Measurements from ENCODE around the gene MBNL2. TPM values are rescaled to one million over a fixed set of nuclear protein-coding genes. Genes with fewer than 3 reads are reported as not detected.

Gene MBNL2
- total and polyA plus RNA-seq, 2 of the 4 experiments (the other 2 are of a cell fraction) = 26.9 to 103 TPM

DNA sequence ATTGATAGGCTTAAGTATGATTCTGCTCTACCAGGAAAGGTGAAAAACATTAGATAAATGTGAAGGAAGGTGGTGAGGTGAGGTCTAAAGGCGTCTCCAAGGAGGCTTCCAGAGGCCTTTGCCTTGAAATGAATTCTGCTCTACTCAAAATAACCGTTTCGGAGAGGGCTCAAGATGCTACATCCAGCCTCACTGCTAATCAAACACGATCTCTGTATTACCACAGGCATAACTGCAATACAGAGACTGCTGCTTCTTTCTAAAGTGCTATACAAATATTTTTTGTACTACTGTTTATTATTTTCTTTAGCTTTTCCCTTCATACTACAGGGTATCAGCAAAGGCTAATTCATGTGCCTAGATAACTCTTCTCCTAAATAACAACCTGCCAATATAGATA lies 16.8 kb downstream of the MBNL2 start:
- dilution Hi-C loops (cut with HindIII; ENCODE audit: low sequenced_read_pairs, unreplicated experiment) (no loop called here), in situ Hi-C loops (cut with MboI; ENCODE audit: low sequenced_read_pairs) (loop anchor here (10.0 kb wide), 1 partner anchor 106 kb away; no protein-coding TSS in a partner anchor), intact Hi-C loops (cut with micrococcal nuclease) (no loop called here)
- no TSS peak for BruUV-seq (replicated peaks)
- no CpG with 5 or more reads among the region's 4 CpGs for WGBS, 2 experiments (ENCODE audit: extremely low coverage in 2 of 2, insufficient read length in 1 of 2)
- Histone ChIP-seq H2BK5ac (ENCODE audit: low read depth, low read length, poor library complexity, severe bottlenecking) (no peak overlapping the region), H2AFZ (replicated peaks; ENCODE audit: low read length, poor library complexity) (no peak overlapping the region), H2BK20ac (ENCODE audit: low read depth, low read length) (no peak overlapping the region), H3K79me1 (ENCODE audit: low read depth in 1 of 2, low read length in 2 of 2) (peaks cover 38 to 95% of the 10 kb centered on the region in 2 experiments), H3K4me2 (ENCODE audit: low read depth, low read length) (no peak overlapping the region), H3K4me1 (ENCODE audit: control insufficient read depth, insufficient read depth, low read length) (peaks cover 34% of the 10 kb centered on the region), H4K5ac (ENCODE audit: low read depth, low read length) (no peak overlapping the region), H4K20me1 (ENCODE audit: insufficient read depth, low read length) (peaks cover 88% of the 10 kb centered on the region), H4K8ac (ENCODE audit: low read depth in 2 of 2, low read length in 2 of 2) (0 out of 4 replicates have a peak overlapping the region, but pooled peaks of 1 of the 2 experiments have one; percentile 10), H3K9me1 (ENCODE audit: insufficient read depth, low read length) (peaks cover 51% of the 10 kb centered on the region), H3K56ac (ENCODE audit: extremely low read depth, insufficient read depth, low read length) (no peak overlapping the region), H3K9ac (ENCODE audit: low read depth, low read length) (no peak overlapping the region), H3K4me3 (ENCODE audit: insufficient read depth, low read depth, low read length) (no peak overlapping the region), H3K18ac (ENCODE audit: low read depth, low read length) (no peak overlapping the region), H3K36me3 (ENCODE audit: control insufficient read depth, insufficient read depth, low read length) (peaks cover 13% of the 10 kb centered on the region; the same call in 1 of the 2 replicates), H3K14ac (replicated peaks; ENCODE audit: low read depth, low read length) (no peak overlapping the region), H3K23ac (ENCODE audit: low read depth, low read length) (0 out of 2 replicates have a peak overlapping the region, but pooled peaks have one; percentile 34), H2AK9ac (replicated peaks; ENCODE audit: low read depth, low read length, poor library complexity) (no peak overlapping the region), H2AK5ac (ENCODE audit: low read depth, low read length) (peak overlapping the region; percentile 3; the same call in 1 of the 2 replicates), H4K91ac (ENCODE audit: insufficient read depth, low read depth, low read length) (no peak overlapping the region), H3K9me3 (ENCODE audit: control insufficient read depth, insufficient read depth, low read length) (no peaks in the 10 kb centered on the region), H2BK15ac (ENCODE audit: low read depth, low read length) (no peak overlapping the region), H3K27me3 (ENCODE audit: control insufficient read depth, insufficient read depth, low read length) (no peaks in the 10 kb centered on the region), H2BK120ac (ENCODE audit: low read depth, low read length) (no peak overlapping the region), H3K27ac (ENCODE audit: insufficient read depth, low read length) (no peak overlapping the region), H3K4ac (ENCODE audit: low read depth, low read length) (no peak overlapping the region)
- ATAC-seq (ENCODE audit: low read depth) (peak; percentile 28; the same call in 1 of the 2 replicates), DNase-seq (no peak)
- ChIA-PET POLR2A (ENCODE audit: unreplicated experiment) (no interaction called here), CTCF (interaction anchor here (1.2 kb wide), 1 partner anchor 16 kb away, joined by 3 read pairs; no protein-coding TSS in a partner anchor)
- TF ChIP-seq CHD1 (IDR thresholded peaks at IDR 0.05; ENCODE audit: low read depth, low read length) (no peak), RCOR1 (IDR thresholded peaks at IDR 0.05; ENCODE audit: insufficient replicate concordance, low read length) (no peak), MAFK (IDR thresholded peaks at IDR 0.05; ENCODE audit: low read depth, low read length) (no peak), FOS (IDR thresholded peaks at IDR 0.05; ENCODE audit: low read depth, low read length) (no peak), CEBPB (IDR thresholded peaks at IDR 0.05; ENCODE audit: low read depth, low read length) (no peak), RAD21 (IDR thresholded peaks at IDR 0.05; ENCODE audit: low read length) (no peak)

Measured in IMR-90 (cell line).